GM15510 (cell line): Measurements from ENCODE around the gene SRCIN1.

Source experiments
- POLR2A ChIP-seq: IDR thresholded peaks from 3 replicates; pipeline ENCODE4 v1.6.1; 2011; ENCODE audit warnings: borderline replicate concordance; ENCODE audit not compliant: insufficient read length; ENCODE audit errors: extremely low read depth

SRCIN1 gene

GRCh38 chr17:38604479-38605403 is 1.0 kb downstream of the SRCIN1 start:
- TF ChIP-seq POLR2A = no peak

GRCh38 chr17:38603786-38604478 is 1.8 kb downstream of the SRCIN1 start:
- TF ChIP-seq POLR2A = no peak

GRCh38 chr17:38602956-38603785 is 2.6 kb downstream of the SRCIN1 start:
- no peak for TF ChIP-seq POLR2A

- no peak for TF ChIP-seq POLR2A
These were observed 3.3 kb downstream of the SRCIN1 start for GRCh38 chr17:38602453-38602852.

GRCh38 chr17:38601539-38602351 is 4.0 kb downstream of the SRCIN1 start:
- no peak for TF ChIP-seq POLR2A

- no peak for TF ChIP-seq POLR2A
These were observed 4.8 kb downstream of the SRCIN1 start for GRCh38 chr17:38600906-38601305.

- TF ChIP-seq POLR2A = no peak
These were observed 5.3 kb downstream of the SRCIN1 start for GRCh38 chr17:38600416-38600815.

GRCh38 chr17:38599398-38599856 is 6.3 kb downstream of the SRCIN1 start:
- no peak for TF ChIP-seq POLR2A

- no peak for TF ChIP-seq POLR2A
These were observed 6.8 kb downstream of the SRCIN1 start for GRCh38 chr17:38598995-38599394.

- no peak for TF ChIP-seq POLR2A
These were observed 7.2 kb downstream of the SRCIN1 start for GRCh38 chr17:38598536-38598935.

- TF ChIP-seq POLR2A = no peak
These were observed 8.4 kb downstream of the SRCIN1 start for GRCh38 chr17:38597375-38597774.

GRCh38 chr17:38596651-38597050 is 9.1 kb downstream of the SRCIN1 start:
- TF ChIP-seq POLR2A = no peak

GRCh38 chr17:38595892-38596291 is 9.9 kb downstream of the SRCIN1 start:
- no peak for TF ChIP-seq POLR2A

GRCh38 chr17:38594152-38594551 is 11.6 kb downstream of the SRCIN1 start:
- no peak for TF ChIP-seq POLR2A
